Cerebellar nuclear complex (tissue), 1 donor: ENCODE measurements around the gene HLA-DOA.

Experiments used
- DNase-seq, 2 experiments: peaks; one replicate each; lab custom pipeline; 2025; lab: John Stamatoyannopoulos, UW

Gene HLA-DOA

GRCh38 chr6:32977953-32978324, 31.5 kb downstream of the HLA-DOA start:
- no peak for DNase-seq

DNA sequence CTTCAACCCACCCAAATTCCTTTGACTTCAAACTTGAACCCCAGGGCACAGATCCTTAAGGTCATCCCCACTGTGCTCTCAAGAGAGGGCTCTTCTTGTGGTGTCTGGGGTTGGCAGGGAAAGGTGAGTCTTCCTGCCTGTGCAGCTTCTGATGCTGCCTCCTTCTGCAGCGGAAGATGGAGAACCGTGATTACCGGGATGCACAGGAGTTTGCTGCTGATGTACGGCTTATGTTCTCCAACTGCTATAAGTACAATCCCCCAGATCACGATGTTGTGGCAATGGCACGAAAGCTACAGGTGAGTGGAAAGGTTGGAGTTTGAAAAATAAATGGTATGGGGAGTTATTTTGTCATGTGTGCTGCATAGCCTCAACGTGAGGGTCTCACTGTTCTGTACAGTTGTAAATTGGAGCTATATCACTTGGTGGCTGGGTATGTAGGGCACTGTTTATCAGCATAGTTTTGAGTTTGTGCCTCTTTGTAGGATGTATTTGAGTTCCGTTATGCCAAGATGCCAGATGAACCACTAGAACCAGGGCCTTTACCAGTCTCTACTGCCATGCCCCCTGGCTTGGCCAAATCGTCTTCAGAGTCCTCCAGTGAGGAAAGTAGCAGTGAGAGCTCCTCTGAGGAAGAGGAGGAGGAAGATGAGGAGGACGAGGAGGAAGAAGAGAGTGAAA, 32.0 kb downstream of the HLA-DOA start:
- DNase-seq, result no peak

DNA sequence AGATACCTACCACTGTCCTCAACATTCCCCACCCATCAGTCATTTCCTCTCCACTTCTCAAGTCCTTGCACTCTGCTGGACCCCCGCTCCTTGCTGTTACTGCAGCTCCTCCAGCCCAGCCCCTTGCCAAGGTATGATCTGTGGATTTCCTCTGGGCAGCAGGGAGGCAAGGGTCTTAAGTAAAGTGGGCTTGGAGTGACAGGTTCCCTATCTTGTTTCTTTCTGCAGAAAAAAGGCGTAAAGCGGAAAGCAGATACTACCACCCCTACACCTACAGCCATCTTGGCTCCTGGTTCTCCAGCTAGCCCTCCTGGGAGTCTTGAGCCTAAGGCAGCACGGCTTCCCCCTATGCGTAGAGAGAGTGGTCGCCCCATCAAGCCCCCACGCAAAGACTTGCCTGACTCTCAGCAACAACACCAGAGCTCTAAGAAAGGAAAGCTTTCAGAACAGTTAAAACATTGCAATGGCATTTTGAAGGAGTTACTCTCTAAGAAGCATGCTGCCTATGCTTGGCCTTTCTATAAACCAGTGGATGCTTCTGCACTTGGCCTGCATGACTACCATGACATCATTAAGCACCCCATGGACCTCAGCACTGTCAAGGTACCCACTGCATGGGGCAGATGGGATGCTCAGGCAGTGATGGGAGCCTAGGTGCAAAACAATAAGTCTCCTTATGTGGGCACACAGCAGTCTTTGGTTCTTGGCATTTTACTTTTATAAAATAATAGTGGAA, 32.9 kb downstream of the HLA-DOA start:
- DNase-seq, result no peak

- no peak for DNase-seq
These were observed 33.5 kb downstream of the HLA-DOA start for GRCh38 chr6:32975886-32976285.

GRCh38 chr6:32974541-32975308, 34.7 kb downstream of the HLA-DOA start:
- DNase-seq, result no peak

DNA sequence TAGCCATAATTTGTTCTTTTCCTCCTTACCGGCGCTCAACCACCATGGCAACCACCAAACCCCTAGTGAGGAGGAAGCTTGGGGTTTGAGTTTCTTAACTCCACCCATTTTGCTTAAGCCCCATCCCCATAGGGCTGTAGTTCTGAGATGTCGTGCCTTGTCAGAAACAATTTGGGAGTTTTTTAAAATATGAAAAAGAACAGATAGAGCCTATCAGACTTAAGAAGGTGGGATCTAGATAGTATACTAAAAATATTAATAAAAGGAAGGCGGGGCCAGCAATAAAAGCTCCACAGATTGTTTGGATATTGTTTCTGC, 35.4 kb downstream of the HLA-DOA start:
- no peak for DNase-seq

DNA sequence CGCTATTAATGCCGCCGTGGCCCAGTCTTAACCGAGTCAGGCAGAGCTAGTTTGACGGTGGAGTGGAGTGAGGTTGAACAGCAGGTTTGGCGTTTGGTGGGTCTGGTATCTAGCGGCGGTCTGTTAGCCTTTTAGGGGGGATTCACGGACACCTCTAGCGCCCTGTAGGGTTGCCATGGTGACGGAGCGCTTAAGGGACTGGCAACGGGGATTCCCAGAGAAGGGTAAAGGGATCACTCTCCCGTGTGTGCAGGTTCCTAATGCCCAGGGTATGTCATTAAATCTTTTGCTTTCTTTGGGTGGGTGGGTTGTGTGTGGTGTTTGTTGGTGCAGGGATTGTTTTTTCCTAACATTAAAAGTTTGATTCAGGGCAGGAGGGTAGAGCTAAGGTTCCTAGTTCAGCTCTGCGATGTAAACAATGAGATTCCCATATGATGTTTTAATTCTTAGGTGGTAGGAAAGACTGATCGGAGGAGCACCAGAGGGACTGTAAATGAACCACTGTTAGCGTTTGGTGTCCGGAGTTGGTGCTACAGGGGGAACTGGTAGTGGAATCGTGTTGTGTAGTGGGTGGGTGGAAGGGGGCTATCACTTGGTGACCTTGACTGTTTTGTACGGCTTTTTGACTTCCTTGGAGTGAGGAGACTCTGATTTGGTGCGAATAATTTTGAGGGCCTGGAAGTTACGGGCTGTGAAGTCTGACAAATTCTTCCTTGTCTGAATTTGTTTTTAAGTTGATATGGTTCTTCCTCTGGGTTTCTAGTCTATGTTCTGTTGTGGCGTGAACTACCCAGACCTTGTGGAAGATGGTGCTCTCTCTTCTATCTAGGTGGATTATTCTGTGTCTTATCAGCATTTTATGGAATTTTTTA, 36.0 kb downstream of the HLA-DOA start:
- no peak for DNase-seq

GRCh38 chr6:32972353-32973143, 36.8 kb downstream of the HLA-DOA start:
- no peak for DNase-seq

- peak; percentile 96 to 99 for DNase-seq
These were observed 37.6 kb downstream of the HLA-DOA start for GRCh38 chr6:32971581-32972352.

DNA sequence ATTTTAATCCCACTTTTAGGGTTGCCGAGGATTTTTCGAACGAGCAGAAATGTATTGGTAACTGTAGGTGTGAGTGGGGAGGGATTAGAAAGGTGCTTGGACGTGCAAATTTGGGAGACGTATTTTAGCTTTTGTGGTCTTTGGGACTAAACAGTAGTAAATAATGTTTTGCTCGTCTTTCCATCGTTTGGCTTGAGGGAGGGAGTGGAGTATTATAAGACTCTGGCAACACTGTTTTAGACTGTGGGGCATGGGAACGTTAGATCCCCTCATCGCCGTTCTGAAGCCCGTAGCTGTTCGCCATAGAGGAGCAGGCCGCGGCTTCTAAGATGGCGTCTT, 38.2 kb downstream of the HLA-DOA start:
- no peak for DNase-seq

GRCh38 chr6:32970413-32971241, 38.8 kb downstream of the HLA-DOA start:
- no peak for DNase-seq

- DNase-seq, result no peak
These were observed 39.5 kb downstream of the HLA-DOA start for GRCh38 chr6:32969685-32970412.

DNA sequence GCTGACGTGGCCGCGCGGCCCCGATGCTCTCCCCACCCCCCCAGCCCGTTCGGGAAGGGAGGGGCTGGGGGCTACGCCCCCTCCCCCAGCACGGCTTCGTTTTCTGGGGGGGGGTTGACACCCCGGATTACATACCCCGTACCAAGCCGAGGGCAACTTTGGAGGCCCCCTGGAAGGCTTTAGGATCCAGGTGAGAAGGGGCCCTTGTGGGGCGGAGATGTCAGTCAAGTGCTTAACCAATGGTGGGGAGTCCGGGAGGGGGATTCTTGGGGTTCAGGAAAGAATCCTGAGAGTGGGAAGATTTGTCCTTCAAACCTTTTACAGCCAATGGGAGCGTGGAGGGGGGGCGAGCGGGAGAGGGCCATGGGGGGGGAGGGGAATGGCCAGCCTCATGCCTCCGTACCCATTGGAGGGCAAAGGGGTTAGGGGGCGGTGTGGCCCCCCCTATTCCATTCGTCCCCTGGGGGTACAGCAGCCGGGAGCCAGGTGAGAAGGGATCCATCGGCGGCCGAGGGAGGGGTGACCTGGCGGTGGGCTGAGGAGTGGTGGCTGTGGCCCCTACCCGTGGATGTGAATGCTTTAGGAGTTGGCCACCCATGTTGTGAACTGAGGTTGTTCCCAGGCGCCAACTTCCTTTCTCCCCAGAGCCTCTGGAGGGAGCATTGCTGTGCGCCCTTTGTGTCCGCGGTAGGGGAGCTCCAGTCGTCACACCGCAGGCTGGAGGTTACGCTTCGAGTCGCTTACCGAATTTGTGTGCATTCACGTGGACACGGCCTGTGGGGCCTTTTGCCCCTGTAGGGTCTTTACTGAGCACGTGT, 40.3 kb downstream of the HLA-DOA start:
- peak in 1 of 2 experiments; percentile 56 for DNase-seq

DNA sequence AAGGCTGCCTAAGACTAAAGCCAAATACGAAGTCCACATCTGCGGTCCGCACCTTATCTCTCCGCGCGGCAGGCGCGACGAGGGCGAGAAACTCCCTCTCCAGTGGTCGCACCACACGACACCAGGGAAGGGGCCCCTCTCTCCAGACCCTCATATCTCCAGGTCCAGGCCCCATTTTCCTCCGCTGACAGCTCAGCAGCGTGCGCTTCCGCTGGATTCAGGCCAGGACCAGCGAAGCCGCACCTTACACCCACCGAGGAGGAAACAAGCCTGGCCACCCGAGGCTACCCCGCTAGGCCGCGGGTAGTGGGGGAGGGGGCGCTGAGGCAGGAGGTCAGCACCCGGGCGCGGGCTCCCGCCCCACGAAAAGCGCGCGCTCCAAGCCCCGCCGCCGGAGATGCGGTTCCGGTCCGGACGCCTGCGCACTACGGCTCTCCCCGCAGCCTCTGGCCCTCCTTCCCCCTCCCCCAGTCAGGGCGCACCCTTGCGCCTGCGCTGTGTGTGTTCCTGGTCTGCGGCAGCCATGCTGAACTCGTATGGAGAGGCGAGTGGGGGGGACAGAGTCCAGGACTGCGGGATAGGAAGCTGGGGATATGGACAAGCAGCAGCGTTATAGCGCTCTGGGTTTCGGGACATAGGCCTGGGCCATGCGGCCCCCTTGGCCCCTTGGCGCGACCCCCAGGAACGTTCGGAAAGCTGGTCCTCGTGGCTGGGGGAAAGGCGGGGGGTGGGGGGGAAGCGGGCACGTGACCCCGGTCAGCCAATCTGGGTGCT, 41.1 kb downstream of the HLA-DOA start, which contains the start of gene BRD2:
Gene BRD2 (plus strand): TSS at position 502 of the 774 bp plus-strand sequence. CDS start 4,305 bp downstream, outside the sequence.
- peak; percentile 33 to 87 for DNase-seq

DNA sequence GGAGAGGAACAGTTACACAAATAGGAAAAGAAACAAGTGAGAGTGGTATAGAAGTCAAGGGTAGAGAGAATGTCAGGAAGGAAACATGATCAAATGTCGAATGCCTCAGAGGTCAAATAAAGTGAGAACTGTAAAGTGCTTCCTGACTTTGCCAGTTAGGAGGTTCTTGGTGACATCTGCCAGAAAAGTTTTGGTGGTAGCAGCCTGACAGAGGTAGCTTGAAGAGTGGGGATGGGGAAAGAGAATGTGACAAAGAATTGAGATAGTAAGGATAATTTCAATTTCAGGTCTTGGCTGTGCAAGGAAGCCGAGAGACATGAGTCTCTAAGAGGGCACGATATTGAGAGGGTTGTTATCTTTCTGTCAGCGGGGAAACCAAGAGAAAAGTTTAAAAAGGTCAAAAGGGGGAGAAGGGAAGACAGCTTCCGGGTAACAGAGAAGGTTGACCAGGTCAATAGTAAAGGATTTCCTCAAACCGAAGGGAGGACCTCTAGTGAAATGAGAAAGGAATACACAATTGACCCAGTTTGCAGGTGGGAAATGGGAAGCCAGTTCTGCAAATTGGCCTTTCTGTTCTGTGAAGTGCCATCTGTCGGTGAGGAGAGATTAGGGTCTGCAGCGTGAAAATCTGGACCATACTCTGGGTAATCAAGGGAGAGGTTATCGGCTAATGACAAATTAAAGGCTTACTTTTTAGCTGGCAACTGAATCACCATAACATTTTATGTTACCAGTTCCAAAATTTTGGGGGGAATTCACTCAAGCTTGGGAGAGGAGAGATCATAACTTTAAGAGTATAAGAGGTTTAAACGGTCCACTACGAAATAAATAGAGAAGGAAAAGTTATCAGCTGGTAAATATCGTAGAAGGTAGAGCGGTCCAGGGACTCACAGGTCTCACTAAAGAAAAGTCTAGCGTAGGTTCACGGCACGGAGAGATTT, 42.0 kb downstream of the HLA-DOA start:
- DNase-seq, result peak; percentile 35 to 64

DNA sequence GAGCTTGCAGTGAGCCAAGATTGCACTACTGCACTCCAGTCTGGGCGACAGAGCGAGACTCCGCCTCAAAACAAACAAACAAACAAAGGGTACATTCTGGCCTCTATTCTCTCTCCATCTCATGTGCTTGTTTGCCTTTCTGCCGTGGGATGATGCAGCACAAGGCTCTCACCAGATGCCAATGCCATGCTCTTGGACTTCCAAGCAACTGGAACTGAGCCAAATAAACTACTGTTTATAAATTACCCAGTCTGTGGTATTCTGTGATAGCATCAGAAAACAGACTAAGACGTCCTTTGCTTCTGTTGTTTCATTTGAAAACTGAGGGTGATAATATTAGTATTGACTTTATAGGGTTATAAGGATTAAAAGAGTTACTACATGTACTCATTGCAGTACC, 44.6 kb downstream of the HLA-DOA start:
- no peak for DNase-seq
